AML-193 (cell line): ENCODE measurements around the gene RBM5.
A peak's percentile ranks its signal among the peaks of the same experiment; 100 is the strongest.

ENCODE experiments used
- DNase-seq, 2 experiments: peaks; one replicate each; lab custom pipeline; 2025; lab: John Stamatoyannopoulos, UW

Gene RBM5

GRCh38 chr3:50121072-50122032 lies 32.6 kb downstream of the RBM5 start:
- DNase-seq, result peak; percentile 62 to 77

- no peak for DNase-seq
These were observed 33.4 kb downstream of the RBM5 start for GRCh38 chr3:50122071-50122470.

GRCh38 chr3:50122661-50123391 lies 34.1 kb downstream of the RBM5 start:
- DNase-seq, result no peak

GRCh38 chr3:50123394-50124051 lies 34.8 kb downstream of the RBM5 start:
- DNase-seq, result no peak

- no peak for DNase-seq
These were observed 35.5 kb downstream of the RBM5 start for GRCh38 chr3:50124052-50124799.

- no peak for DNase-seq
These were observed 36.1 kb downstream of the RBM5 start for GRCh38 chr3:50124800-50125178.

GRCh38 chr3:50125541-50126286 lies 37.0 kb downstream of the RBM5 start:
- no peak for DNase-seq

- DNase-seq, result no peak
These were observed 37.8 kb downstream of the RBM5 start for GRCh38 chr3:50126287-50127211.

GRCh38 chr3:50127251-50127691 lies 38.6 kb downstream of the RBM5 start:
- DNase-seq, result no peak

GRCh38 chr3:50128001-50128400 lies 39.3 kb downstream of the RBM5 start:
- no peak for DNase-seq

GRCh38 chr3:50130436-50130835 lies 41.7 kb downstream of the RBM5 start:
- no peak for DNase-seq

- no peak for DNase-seq
These were observed 43.9 kb downstream of the RBM5 start for GRCh38 chr3:50132421-50133282.

GRCh38 chr3:50133283-50133615 lies 44.5 kb downstream of the RBM5 start:
- DNase-seq, result no peak

GRCh38 chr3:50134367-50134766 lies 45.6 kb downstream of the RBM5 start:
- DNase-seq, result no peak

- no peak for DNase-seq
These were observed 47.2 kb downstream of the RBM5 start for GRCh38 chr3:50135964-50136363.

- DNase-seq, result no peak
These were observed 48.1 kb downstream of the RBM5 start for GRCh38 chr3:50136714-50137405.

GRCh38 chr3:50137531-50137930 lies 48.8 kb downstream of the RBM5 start:
- DNase-seq, result no peak
